Measurements from ENCODE around the gene TK2. TPM values are rescaled to one million over a fixed set of nuclear protein-coding genes. Genes with fewer than 3 reads are reported as not detected.

Gene TK2
- total RNA-seq, 1 experiment from 2014 or later = 31.2 TPM

DNA sequence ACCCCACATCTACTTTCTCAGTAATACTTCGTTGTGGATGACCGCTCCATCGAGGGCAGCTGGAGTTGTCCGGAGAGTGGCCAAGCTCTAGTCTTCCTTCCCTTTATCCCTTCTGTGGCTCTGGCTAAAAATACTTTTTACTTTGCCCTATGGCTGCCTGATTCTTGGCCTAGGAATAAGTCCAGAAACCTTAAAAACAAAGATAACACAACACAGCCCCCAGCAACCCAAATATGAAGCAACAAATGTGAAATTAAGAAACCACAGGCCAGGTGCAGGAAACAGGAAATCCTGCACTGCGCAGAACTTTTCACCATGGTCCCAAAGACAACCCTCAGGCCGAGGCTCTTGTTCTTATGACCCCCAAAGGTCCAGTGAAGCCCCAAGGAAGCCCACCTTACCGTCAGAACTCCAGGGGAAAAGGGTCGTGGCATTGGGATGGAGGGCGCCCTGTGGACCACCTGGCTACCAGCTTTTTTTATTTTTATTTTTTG, 26.0 kb downstream of the TK2 start:
- H3K27me3 Mint-ChIP-seq (ENCODE audit: insufficient read depth, unreplicated experiment) = no peaks in the 10 kb centered on the region
- POLR2A ChIA-PET = no interaction called here
- H3K36me3 Mint-ChIP-seq (ENCODE audit: insufficient read depth, unreplicated experiment) = peaks cover 38% of the 10 kb centered on the region
- H3K27ac Mint-ChIP-seq (ENCODE audit: low read depth, unreplicated experiment) = no peak overlapping the region
- CTCF ChIA-PET = interaction anchor here (0.6 to 0.8 kb wide), 2 partner anchors 14 to 117 kb away, joined by 3 read pairs; no protein-coding TSS in a partner anchor
- no peaks in the 10 kb centered on the region for H3K9me3 Mint-ChIP-seq (ENCODE audit: unreplicated experiment)
- no TSS peak for BruUV-seq (replicated peaks)
- peaks cover 18% of the 10 kb centered on the region for H3K4me1 Mint-ChIP-seq (ENCODE audit: insufficient read depth, unreplicated experiment)
- intact Hi-C loops (cut with micrococcal nuclease) = no loop called here
- H3K4me3 Mint-ChIP-seq (ENCODE audit: unreplicated experiment) = no peak overlapping the region
- TF ChIP-seq, protein P1, sequence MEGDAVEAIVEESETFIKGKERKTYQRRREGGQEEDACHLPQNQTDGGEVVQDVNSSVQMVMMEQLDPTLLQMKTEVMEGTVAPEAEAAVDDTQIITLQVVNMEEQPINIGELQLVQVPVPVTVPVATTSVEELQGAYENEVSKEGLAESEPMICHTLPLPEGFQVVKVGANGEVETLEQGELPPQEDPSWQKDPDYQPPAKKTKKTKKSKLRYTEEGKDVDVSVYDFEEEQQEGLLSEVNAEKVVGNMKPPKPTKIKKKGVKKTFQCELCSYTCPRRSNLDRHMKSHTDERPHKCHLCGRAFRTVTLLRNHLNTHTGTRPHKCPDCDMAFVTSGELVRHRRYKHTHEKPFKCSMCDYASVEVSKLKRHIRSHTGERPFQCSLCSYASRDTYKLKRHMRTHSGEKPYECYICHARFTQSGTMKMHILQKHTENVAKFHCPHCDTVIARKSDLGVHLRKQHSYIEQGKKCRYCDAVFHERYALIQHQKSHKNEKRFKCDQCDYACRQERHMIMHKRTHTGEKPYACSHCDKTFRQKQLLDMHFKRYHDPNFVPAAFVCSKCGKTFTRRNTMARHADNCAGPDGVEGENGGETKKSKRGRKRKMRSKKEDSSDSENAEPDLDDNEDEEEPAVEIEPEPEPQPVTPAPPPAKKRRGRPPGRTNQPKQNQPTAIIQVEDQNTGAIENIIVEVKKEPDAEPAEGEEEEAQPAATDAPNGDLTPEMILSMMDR (IDR thresholded peaks at IDR 0.05; ENCODE audit: unreplicated experiment) = no peak
- DNase-seq (ENCODE audit: unreplicated experiment) = no peak

DNA sequence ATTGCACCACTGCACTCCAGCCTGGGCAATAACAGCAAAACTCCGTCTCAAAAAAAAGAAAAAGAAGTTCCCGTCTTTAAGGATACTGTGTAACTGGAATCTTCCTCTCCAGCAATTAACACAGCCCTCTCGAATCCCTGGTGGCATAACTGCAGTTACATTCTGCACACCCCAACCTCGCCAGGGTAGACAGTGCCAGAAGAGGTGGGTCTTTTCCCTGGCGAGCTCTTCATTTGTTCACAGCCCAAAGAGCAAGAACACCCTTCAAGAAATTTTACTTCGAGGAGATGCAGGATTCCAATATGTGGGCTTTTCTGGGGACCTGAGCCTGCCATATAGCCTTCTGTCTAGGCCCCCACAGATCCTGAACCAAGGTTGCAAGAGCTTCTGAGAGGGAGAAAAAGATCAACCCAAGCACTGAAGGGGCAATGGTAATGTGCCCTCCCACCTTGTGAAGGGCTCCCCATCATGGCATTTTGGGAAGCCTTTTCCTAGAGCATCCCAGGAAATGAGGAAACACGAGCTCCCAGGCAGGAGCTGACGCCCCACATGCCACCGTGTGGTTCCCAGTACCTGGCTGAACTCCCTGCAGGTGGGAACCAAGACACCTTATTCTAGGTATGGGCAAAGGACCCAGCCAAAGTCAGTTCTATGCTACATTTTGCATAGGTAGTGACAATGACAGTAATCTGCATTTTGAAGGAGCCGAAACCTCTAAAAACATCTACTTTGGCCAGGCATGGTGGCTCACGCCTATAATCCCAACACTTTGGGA, 26.9 kb downstream of the TK2 start:
- Mint-ChIP-seq H3K36me3 (ENCODE audit: insufficient read depth, unreplicated experiment) (peaks cover 30% of the 10 kb centered on the region), H3K4me1 (ENCODE audit: insufficient read depth, unreplicated experiment) (peaks cover 18% of the 10 kb centered on the region), H3K4me3 (ENCODE audit: unreplicated experiment) (no peak overlapping the region), H3K27me3 (ENCODE audit: insufficient read depth, unreplicated experiment) (no peaks in the 10 kb centered on the region), H3K27ac (ENCODE audit: low read depth, unreplicated experiment) (peak overlapping the region; percentile 71), H3K9me3 (ENCODE audit: unreplicated experiment) (no peaks in the 10 kb centered on the region)
- ChIA-PET POLR2A (interaction anchor here (0.6 to 3.2 kb wide), 6 partner anchors 8 to 29 kb away, joined by 3 to 12 read pairs (median 6); partner anchors contain the start of gene CKLF), CTCF (interaction anchor here (0.5 to 3.8 kb wide), 6 partner anchors 8 to 189 kb away, joined by 3 to 13 read pairs (median 4); no protein-coding TSS in a partner anchor)
- TF ChIP-seq, protein P1 (IDR thresholded peaks at IDR 0.05; ENCODE audit: unreplicated experiment) = no peak
- intact Hi-C loops (cut with micrococcal nuclease) = no loop called here
- DNase-seq (ENCODE audit: unreplicated experiment) = no peak
- BruUV-seq (replicated peaks) = no TSS peak

DNA sequence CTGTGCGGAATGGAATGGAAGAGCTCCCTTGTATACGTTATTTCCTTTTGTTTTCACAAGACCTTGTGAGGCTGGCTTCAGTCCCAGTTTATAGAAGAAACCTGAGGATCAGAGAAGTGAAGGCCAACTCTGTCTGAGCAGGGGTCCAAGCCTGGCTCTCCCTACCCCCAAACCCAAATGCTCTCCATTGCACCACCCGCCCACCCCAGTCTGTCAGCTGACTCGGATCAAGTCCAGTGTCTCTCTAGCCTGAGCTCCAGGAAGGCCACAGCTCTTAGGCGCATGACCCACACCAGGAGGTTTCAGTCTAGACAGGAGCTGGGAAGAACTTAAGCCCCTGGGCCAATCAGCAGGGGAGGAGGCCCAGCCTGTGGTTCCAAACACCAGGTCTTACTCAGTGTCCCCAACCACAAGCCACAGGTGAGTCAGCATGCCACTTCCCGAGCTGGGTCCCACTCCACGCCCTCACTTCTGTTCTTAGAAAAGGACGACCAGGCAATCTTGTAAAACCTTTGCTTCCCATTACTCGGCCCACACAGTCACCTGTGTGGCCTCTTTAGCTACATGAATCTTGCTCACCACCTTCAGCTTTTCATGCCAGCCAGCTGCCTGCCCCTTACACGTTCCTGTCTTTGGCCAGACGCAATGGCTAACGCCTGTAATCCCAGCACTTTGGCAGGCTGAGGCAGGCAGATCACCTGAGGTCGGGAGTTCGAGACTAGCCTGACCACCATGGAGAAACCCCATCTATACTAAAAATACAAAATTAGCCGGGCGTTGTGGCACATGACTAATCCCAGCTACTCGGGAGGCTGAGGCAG, 27.8 kb downstream of the TK2 start:
- intact Hi-C loops (cut with micrococcal nuclease) = no loop called here
- CTCF ChIA-PET = interaction anchor here (0.5 to 3.8 kb wide), 11 partner anchors 9 to 190 kb away, joined by 3 to 13 read pairs (median 3); partner anchors contain the start of gene CKLF
- no peaks in the 10 kb centered on the region for H3K9me3 Mint-ChIP-seq (ENCODE audit: unreplicated experiment)
- peak; percentile 86 for DNase-seq (ENCODE audit: unreplicated experiment)
- TF ChIP-seq, protein P1 (IDR thresholded peaks at IDR 0.05; ENCODE audit: unreplicated experiment) = no peak
- H3K4me3 Mint-ChIP-seq (ENCODE audit: unreplicated experiment) = no peak overlapping the region
- H3K36me3 Mint-ChIP-seq (ENCODE audit: insufficient read depth, unreplicated experiment) = peaks cover 36% of the 10 kb centered on the region
- POLR2A ChIA-PET = interaction anchor here (0.6 to 3.2 kb wide), 8 partner anchors 9 to 114 kb away, joined by 3 to 12 read pairs (median 6); partner anchors contain the start of gene CKLF
- H3K4me1 Mint-ChIP-seq (ENCODE audit: insufficient read depth, unreplicated experiment) = peaks cover 26% of the 10 kb centered on the region
- H3K27me3 Mint-ChIP-seq (ENCODE audit: insufficient read depth, unreplicated experiment) = no peaks in the 10 kb centered on the region
- no TSS peak for BruUV-seq (replicated peaks)
- peak overlapping the region; percentile 71 for H3K27ac Mint-ChIP-seq (ENCODE audit: low read depth, unreplicated experiment)

Data from MCF 10A (cell line).